Vagina (tissue), 2 donors: ENCODE results near the gene OR52E5.

ENCODE experiments used
- POLR2AphosphoS5 ChIP-seq, 2 donors: sonication (generic); formaldehyde crosslinking; IDR thresholded peaks; one replicate each; pipeline ENCODE4 v1.9.0; 2017; ENCODE audit warnings: antibody characterized with exemption in 2 of 2, mild to moderate bottlenecking in 2 of 2, low read depth in 1 of 2; ENCODE audit not compliant: insufficient read depth in 1 of 2
- TF ChIP-seq, protein P1 (sequence below), 3 experiments: fragments of 450-650 bp in 2 of 3; fragments of 200-600 bp in 1 of 3; sonication (generic) in 1 of 3; IDR thresholded peaks; one replicate each; pipeline ENCODE4 v1.5.1; 2017 to 2019; ENCODE audit warnings: antibody characterized with exemption in 3 of 3, mild to moderate bottlenecking in 2 of 3, moderate library complexity in 2 of 3

DNA sequence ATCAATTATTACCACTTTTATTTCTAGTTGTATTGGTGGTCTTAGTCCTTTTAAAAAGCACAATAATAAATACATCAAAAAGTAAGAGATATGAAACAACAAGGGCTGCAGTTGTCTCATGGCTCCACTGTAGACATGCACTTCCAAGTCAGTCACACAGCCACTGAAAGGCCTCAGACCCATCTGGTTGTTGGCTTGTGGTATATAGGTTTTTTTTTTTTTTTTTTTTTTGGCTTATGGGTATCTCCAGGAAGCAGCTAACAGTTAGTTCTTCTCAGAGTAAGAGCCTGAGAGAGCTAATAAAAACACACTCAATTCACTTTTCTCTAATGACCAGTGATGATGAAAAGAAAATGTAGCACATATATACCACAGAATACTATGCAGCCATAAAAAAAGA lies 45.3 kb upstream of the OR52E5 start:
- TF ChIP-seq, protein P1, sequence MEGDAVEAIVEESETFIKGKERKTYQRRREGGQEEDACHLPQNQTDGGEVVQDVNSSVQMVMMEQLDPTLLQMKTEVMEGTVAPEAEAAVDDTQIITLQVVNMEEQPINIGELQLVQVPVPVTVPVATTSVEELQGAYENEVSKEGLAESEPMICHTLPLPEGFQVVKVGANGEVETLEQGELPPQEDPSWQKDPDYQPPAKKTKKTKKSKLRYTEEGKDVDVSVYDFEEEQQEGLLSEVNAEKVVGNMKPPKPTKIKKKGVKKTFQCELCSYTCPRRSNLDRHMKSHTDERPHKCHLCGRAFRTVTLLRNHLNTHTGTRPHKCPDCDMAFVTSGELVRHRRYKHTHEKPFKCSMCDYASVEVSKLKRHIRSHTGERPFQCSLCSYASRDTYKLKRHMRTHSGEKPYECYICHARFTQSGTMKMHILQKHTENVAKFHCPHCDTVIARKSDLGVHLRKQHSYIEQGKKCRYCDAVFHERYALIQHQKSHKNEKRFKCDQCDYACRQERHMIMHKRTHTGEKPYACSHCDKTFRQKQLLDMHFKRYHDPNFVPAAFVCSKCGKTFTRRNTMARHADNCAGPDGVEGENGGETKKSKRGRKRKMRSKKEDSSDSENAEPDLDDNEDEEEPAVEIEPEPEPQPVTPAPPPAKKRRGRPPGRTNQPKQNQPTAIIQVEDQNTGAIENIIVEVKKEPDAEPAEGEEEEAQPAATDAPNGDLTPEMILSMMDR (IDR thresholded peaks at IDR 0.05): no peak
- TF ChIP-seq POLR2AphosphoS5 (IDR thresholded peaks at IDR 0.05; ENCODE audit: insufficient read depth in 1 of 2, low read depth in 1 of 2): no peak
